ENCODE measurements around the gene LPGAT1. TPM values are rescaled to one million over a fixed set of nuclear protein-coding genes. Genes with fewer than 3 reads are reported as not detected.

The LPGAT1 gene
- total RNA-seq: 16.1 and 26.7 TPM in 2 replicates

DNA sequence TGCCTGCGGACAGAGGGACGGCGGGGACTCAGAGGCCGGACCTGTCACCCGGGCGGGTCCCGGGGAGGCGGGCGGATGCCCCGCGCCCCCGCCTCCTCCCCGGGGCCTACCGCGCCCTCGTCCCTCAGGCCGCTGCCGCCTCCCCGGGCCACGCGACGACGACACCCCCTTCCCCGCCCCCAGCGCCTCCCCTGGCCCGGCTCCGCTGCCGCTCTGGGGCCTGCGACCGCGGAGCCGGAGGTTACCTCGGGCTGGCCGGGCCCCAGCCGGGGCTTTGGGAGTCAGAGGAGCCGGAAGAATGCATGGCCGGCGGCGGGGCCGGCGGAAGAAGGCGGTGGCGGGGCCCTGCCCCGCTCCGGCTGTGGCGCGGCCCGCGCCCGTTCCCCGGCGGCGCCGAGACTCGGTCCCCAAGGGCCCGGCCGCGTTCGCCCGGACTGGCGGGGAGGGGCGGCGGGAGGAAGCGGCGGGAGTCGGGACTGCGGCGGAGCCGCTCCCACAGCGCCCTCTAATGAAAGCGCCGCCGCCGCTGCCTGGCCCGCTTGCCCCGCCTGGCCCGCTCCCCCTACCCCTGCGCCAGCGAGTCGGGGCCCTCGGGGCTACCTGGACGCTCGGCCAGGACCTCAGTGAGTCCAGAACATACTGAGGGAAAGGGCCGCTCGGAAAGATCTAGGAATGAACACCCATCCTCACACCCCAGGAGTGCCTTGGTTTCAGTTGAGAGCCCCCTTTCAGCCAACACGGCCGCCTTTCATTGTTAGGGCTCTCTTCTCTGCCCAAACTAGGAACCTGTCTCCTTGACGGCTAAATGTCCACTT, at the start of gene LPGAT1:
Gene LPGAT1, minus strand, starts transcription at position 436 of the 815 bp plus-strand sequence. CDS start 1,467 bp downstream, outside the sequence.

Other genes with a start within 250 kb of the LPGAT1 start
- gene NEK2, start 155.1 kb downstream of the LPGAT1 start, total RNA-seq: 34.2 and 39.2 TPM in 2 replicates
- 9.4 and 12.2 TPM in 2 replicates for gene INTS7, start 204.8 kb upstream of the LPGAT1 start, total RNA-seq
- 20.8 and 23.8 TPM in 2 replicates for gene DTL, start 205.0 kb upstream of the LPGAT1 start, total RNA-seq